Erythroblast (primary cell): ENCODE results near the gene NOL4L.

Experiments used
- GATA1 ChIP-seq: IDR thresholded peaks from 2 replicates; pipeline ENCODE4 v1.6.1; 2011; ENCODE audit warnings: low read depth, mild to moderate bottlenecking, control low read depth, low read length, moderate library complexity
- POLR2A ChIP-seq: IDR thresholded peaks from 2 replicates; pipeline ENCODE4 v1.6.1; 2011; ENCODE audit warnings: mild to moderate bottlenecking, low read length

DNA sequence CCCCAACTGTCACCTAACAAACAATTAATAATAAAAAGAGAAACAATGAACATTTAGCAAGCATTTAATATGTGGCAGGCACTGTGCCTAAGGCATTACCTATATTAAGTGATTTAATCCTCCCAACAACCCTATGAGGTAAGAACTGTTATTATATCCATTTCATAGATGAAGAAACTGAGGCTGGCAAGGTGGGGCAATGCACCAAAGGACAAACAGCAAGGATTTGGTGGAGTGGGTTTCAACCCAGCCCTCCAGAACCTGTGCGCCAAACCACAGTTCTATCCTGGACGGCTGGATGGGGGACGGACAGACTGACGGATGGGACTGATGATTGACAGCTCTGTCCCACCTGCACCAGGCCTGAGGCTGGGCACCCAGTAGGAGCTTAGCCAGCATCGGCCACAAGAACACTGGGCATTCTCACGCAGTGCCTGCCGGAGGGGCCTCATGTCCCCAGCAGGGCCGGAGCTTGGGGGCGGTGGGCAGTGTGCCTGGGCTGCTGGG, 24.6 kb downstream of the NOL4L start:
- TF ChIP-seq POLR2A = no peak
- TF ChIP-seq GATA1 = no peak
